HG02852 (cell line): ENCODE results near the gene ZNF12.
"Not testable (repeated sequence)": the region's sequence is repeated elsewhere in the genome, so short reads cannot be mapped to it uniquely, and the experiment has no call there.

Experiments
- ATAC-seq: cut with Tn5 transposase; IDR thresholded peaks from one replicate; pipeline ENCODE4 v1.9.1; 2021; ENCODE audit warnings: mild to moderate bottlenecking, moderate library complexity; ENCODE audit not compliant: unreplicated experiment

Gene ZNF12

GRCh38 chr7:6706666-6707407, at the start of gene ZNF12:
Gene ZNF12, minus strand, starts transcription at chr7:6706947. Its CDS starts 1,774 bp downstream, at chr7:6705173.
- peak; percentile 90 for ATAC-seq

- ATAC-seq: not testable (repeated sequence)
These were observed 47.2 kb upstream of the ZNF12 start, which contains the start of gene RSPH10B2 for GRCh38 chr7:6753964-6754363. Gene RSPH10B2, plus strand, starts transcription at chr7:6754103. Its CDS starts 3,575 bp downstream, at chr7:6757678.

- not testable (repeated sequence) for ATAC-seq
These were observed 43.4 kb upstream of the ZNF12 start for GRCh38 chr7:6750173-6750572.

GRCh38 chr7:6749335-6749734, 42.6 kb upstream of the ZNF12 start:
- not testable (repeated sequence) for ATAC-seq

GRCh38 chr7:6744410-6745100, 37.8 kb upstream of the ZNF12 start:
- ATAC-seq: not testable (repeated sequence)

GRCh38 chr7:6738415-6738814, 31.7 kb upstream of the ZNF12 start:
- ATAC-seq: not testable (repeated sequence)

- no peak for ATAC-seq
These were observed 23.5 kb upstream of the ZNF12 start for GRCh38 chr7:6730343-6730633.

- ATAC-seq: peak; percentile 85
These were observed 23.0 kb upstream of the ZNF12 start for GRCh38 chr7:6729492-6730342.

GRCh38 chr7:6728893-6729491, 22.2 kb upstream of the ZNF12 start:
- ATAC-seq: not testable (repeated sequence)

- ATAC-seq: no peak
These were observed 20.9 kb upstream of the ZNF12 start for GRCh38 chr7:6727663-6728062.

- ATAC-seq: not testable (repeated sequence)
These were observed 19.6 kb upstream of the ZNF12 start for GRCh38 chr7:6726341-6726740.

- peak; percentile 68 for ATAC-seq
These were observed 18.3 kb upstream of the ZNF12 start for GRCh38 chr7:6725003-6725402.

- not testable (repeated sequence) for ATAC-seq
These were observed 17.6 kb upstream of the ZNF12 start for GRCh38 chr7:6724351-6724750.

GRCh38 chr7:6718124-6718523, 11.4 kb upstream of the ZNF12 start:
- no peak for ATAC-seq

- ATAC-seq: not testable (repeated sequence)
These were observed 9.2 kb upstream of the ZNF12 start for GRCh38 chr7:6715898-6716297.

GRCh38 chr7:6714360-6714759, 7.6 kb upstream of the ZNF12 start:
- ATAC-seq: no peak

GRCh38 chr7:6709808-6710207, 3.1 kb upstream of the ZNF12 start:
- no peak for ATAC-seq

GRCh38 chr7:6708304-6708703, 1.6 kb upstream of the ZNF12 start:
- ATAC-seq: no peak

- ATAC-seq: peak; percentile 30
These were observed 635 bp downstream of the ZNF12 start for GRCh38 chr7:6705959-6706665.

- no peak for ATAC-seq
These were observed 4.9 kb downstream of the ZNF12 start for GRCh38 chr7:6701860-6702259.
